ENCODE data around the gene TRIM44. TPM values are rescaled to one million over a fixed set of nuclear protein-coding genes. Genes with fewer than 3 reads are reported as not detected.

TRIM44 gene
- total RNA-seq, 1 experiment from 2014 or later = 33.4 TPM

DNA sequence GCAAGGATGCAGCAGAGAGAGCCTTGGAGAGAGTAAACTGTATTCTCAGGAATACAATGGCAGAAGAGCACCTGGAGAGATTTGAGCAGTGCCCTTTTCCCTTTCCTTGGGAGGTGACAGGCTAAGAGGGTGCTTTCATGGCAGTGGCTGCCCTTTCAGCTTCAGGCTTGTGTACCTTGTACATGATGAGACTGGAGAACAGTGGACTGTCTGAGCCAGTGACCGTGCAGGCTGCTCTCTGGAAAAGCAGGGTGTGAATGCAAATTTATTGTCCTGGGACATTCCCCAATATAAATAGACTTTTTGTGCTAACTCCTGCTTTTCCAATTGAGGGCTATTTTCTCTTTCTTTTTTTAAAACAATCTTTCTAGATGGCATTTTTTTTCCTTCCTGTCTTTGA, 99.3 kb downstream of the TRIM44 start:
- no peak for DNase-seq (ENCODE audit: low read depth, low spot score)
- no peaks in the 10 kb centered on the region for H3K79me2 ChIP-seq (ENCODE audit: insufficient read depth, low read length)
- intact Hi-C loops (cut with micrococcal nuclease) = no loop called here
- no peak overlapping the region for H3K27ac ChIP-seq (ENCODE audit: low read depth, low read length)
- no peaks in the 10 kb centered on the region for H3K4me1 ChIP-seq (ENCODE audit: control insufficient read depth in 1 of 2, insufficient read depth in 2 of 2, low read length in 2 of 2)
- no peak overlapping the region for H2AFZ ChIP-seq (ENCODE audit: low read depth, low read length, poor library complexity, severe bottlenecking)
- no peaks in the 10 kb centered on the region for H3K9me2 ChIP-seq (ENCODE audit: insufficient read depth)
- no peaks in the 10 kb centered on the region for H3K27me3 ChIP-seq (ENCODE audit: insufficient read depth, low read length)
- CTCF ChIA-PET = no interaction called here
- no peak overlapping the region for H3K9ac ChIP-seq (ENCODE audit: low read length)
- TF ChIP-seq SIN3A (IDR thresholded peaks at IDR 0.05; ENCODE audit: low read depth) = no peak
- no peak for TF ChIP-seq SP1 (IDR thresholded peaks at IDR 0.05; ENCODE audit: low read depth)
- H3K4me3 ChIP-seq (replicated peaks in 1 of 2; ENCODE audit: low read depth in 1 of 2, low read length in 2 of 2) = no peak overlapping the region
- RAD21 ChIA-PET (ENCODE audit: low non-redundant PET in 1 of 2, low total read pairs in 2 of 2, uncharacterized antibody in 2 of 2, unreplicated experiment in 2 of 2) = no interaction called here
- no peak for ATAC-seq
- no peaks in the 10 kb centered on the region for H3K9me3 ChIP-seq (ENCODE audit: control insufficient read depth in 1 of 2, insufficient read depth in 1 of 2, low read depth in 1 of 2, low read length in 2 of 2)
- BruUV-seq (replicated peaks) = no TSS peak
- POLR2A ChIA-PET = no interaction called here
- H4K20me1 ChIP-seq (ENCODE audit: insufficient read depth) = no peaks in the 10 kb centered on the region
- H3K36me3 ChIP-seq (ENCODE audit: control insufficient read depth in 1 of 2, insufficient read depth in 2 of 2, low read length in 2 of 2) = no peaks in the 10 kb centered on the region
- H3K4me2 ChIP-seq (ENCODE audit: low read length) = no peak overlapping the region

DNA sequence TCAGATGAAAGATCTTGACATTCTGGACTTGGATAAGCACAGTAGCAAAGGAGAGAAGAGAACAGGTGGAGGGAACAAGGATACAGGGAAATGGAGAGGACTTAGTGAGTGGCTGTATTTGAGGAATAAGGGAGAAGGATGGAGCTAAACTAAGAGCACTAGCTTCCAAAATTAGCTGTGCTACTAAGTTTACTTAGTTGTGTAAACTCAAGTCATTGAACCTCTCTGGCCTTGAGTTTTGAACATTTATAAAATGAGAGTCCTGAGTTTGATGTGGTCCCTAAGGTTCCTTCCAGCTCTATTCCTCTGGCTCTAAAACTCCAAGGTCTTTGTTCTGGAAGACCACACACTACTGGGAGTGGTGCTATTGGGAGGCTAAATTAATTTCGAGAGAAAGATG, 100.7 kb downstream of the TRIM44 start:
- POLR2A ChIA-PET = no interaction called here
- Histone ChIP-seq H3K79me2 (ENCODE audit: insufficient read depth, low read length) (no peaks in the 10 kb centered on the region), H3K4me1 (ENCODE audit: control insufficient read depth in 1 of 2, insufficient read depth in 2 of 2, low read length in 2 of 2) (no peaks in the 10 kb centered on the region), H3K9me3 (ENCODE audit: control insufficient read depth in 1 of 2, insufficient read depth in 1 of 2, low read depth in 1 of 2, low read length in 2 of 2) (no peaks in the 10 kb centered on the region), H3K4me2 (ENCODE audit: low read length) (no peak overlapping the region), H3K9ac (ENCODE audit: low read length) (no peak overlapping the region), H2AFZ (ENCODE audit: low read depth, low read length, poor library complexity, severe bottlenecking) (no peak overlapping the region), H3K9me2 (ENCODE audit: insufficient read depth) (no peaks in the 10 kb centered on the region), H3K4me3 (replicated peaks in 1 of 2; ENCODE audit: low read depth in 1 of 2, low read length in 2 of 2) (no peak overlapping the region), H4K20me1 (ENCODE audit: insufficient read depth) (no peaks in the 10 kb centered on the region), H3K36me3 (ENCODE audit: control insufficient read depth in 1 of 2, insufficient read depth in 2 of 2, low read length in 2 of 2) (no peaks in the 10 kb centered on the region), H3K27ac (ENCODE audit: low read depth, low read length) (no peak overlapping the region), H3K27me3 (ENCODE audit: insufficient read depth, low read length) (no peaks in the 10 kb centered on the region)
- CTCF ChIA-PET = no interaction called here
- ATAC-seq (no peak), DNase-seq (ENCODE audit: low read depth, low spot score) (no peak)
- no TSS peak for BruUV-seq (replicated peaks)
- no peak for TF ChIP-seq CEBPB (IDR thresholded peaks at IDR 0.05; ENCODE audit: low read depth)
- TF ChIP-seq, protein P1, sequence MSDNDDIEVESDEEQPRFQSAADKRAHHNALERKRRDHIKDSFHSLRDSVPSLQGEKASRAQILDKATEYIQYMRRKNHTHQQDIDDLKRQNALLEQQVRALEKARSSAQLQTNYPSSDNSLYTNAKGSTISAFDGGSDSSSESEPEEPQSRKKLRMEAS (IDR thresholded peaks at IDR 0.05) = no peak
- TF ChIP-seq RAD21 (IDR thresholded peaks at IDR 0.05; ENCODE audit: low read depth) = no peak
- no peak for TF ChIP-seq SRF (IDR thresholded peaks at IDR 0.05; ENCODE audit: low read depth)
- no peak for TF ChIP-seq EGR1 (IDR thresholded peaks at IDR 0.05; ENCODE audit: low read depth)
- TF ChIP-seq, protein P2, sequence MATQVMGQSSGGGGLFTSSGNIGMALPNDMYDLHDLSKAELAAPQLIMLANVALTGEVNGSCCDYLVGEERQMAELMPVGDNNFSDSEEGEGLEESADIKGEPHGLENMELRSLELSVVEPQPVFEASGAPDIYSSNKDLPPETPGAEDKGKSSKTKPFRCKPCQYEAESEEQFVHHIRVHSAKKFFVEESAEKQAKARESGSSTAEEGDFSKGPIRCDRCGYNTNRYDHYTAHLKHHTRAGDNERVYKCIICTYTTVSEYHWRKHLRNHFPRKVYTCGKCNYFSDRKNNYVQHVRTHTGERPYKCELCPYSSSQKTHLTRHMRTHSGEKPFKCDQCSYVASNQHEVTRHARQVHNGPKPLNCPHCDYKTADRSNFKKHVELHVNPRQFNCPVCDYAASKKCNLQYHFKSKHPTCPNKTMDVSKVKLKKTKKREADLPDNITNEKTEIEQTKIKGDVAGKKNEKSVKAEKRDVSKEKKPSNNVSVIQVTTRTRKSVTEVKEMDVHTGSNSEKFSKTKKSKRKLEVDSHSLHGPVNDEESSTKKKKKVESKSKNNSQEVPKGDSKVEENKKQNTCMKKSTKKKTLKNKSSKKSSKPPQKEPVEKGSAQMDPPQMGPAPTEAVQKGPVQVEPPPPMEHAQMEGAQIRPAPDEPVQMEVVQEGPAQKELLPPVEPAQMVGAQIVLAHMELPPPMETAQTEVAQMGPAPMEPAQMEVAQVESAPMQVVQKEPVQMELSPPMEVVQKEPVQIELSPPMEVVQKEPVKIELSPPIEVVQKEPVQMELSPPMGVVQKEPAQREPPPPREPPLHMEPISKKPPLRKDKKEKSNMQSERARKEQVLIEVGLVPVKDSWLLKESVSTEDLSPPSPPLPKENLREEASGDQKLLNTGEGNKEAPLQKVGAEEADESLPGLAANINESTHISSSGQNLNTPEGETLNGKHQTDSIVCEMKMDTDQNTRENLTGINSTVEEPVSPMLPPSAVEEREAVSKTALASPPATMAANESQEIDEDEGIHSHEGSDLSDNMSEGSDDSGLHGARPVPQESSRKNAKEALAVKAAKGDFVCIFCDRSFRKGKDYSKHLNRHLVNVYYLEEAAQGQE (IDR thresholded peaks at IDR 0.05; ENCODE audit: low read depth) = no peak
- no peak for TF ChIP-seq ZFX (IDR thresholded peaks at IDR 0.05)
- TF ChIP-seq EZH2phosphoT487 (IDR thresholded peaks at IDR 0.05; ENCODE audit: borderline replicate concordance) = no peak
- no peak for TF ChIP-seq ELF1 (IDR thresholded peaks at IDR 0.05; ENCODE audit: borderline replicate concordance, low read depth)
- TF ChIP-seq POLR2AphosphoS5 (IDR thresholded peaks at IDR 0.05; ENCODE audit: low read depth, low read length) = no peak
- TF ChIP-seq, protein P3, sequence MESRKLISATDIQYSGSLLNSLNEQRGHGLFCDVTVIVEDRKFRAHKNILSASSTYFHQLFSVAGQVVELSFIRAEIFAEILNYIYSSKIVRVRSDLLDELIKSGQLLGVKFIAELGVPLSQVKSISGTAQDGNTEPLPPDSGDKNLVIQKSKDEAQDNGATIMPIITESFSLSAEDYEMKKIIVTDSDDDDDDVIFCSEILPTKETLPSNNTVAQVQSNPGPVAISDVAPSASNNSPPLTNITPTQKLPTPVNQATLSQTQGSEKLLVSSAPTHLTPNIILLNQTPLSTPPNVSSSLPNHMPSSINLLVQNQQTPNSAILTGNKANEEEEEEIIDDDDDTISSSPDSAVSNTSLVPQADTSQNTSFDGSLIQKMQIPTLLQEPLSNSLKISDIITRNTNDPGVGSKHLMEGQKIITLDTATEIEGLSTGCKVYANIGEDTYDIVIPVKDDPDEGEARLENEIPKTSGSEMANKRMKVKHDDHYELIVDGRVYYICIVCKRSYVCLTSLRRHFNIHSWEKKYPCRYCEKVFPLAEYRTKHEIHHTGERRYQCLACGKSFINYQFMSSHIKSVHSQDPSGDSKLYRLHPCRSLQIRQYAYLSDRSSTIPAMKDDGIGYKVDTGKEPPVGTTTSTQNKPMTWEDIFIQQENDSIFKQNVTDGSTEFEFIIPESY (IDR thresholded peaks at IDR 0.05; ENCODE audit: extremely low read depth, insufficient replicate concordance, low read length) = no peak
- no peak for TF ChIP-seq EZH2 (IDR thresholded peaks at IDR 0.05)
- no peak for TF ChIP-seq CBX3 (IDR thresholded peaks at IDR 0.05; ENCODE audit: low read depth)
- intact Hi-C loops (cut with micrococcal nuclease) = no loop called here
- RAD21 ChIA-PET (ENCODE audit: low non-redundant PET in 1 of 2, low total read pairs in 2 of 2, uncharacterized antibody in 2 of 2, unreplicated experiment in 2 of 2) = no interaction called here

All from HCT116 (cell line).